GM12891 (cell line): ENCODE data around the gene CCDC190.

ENCODE experiments used
- POLR2A ChIP-seq: IDR thresholded peaks from 2 replicates; pipeline ENCODE4 v1.6.1; 2011; ENCODE audit warnings: low read depth, low read length, control low read depth
- POLR2AphosphoS5 ChIP-seq: IDR thresholded peaks from 2 replicates; pipeline ENCODE4 v1.6.1; 2011; ENCODE audit warnings: low read depth, low read length, control low read depth
- POU2F2 ChIP-seq: IDR thresholded peaks from 2 replicates; pipeline ENCODE4 v1.6.1; 2011; ENCODE audit warnings: low read depth, mild to moderate bottlenecking, control low read depth, low read length, moderate library complexity
- SPI1 ChIP-seq: IDR thresholded peaks from 2 replicates; pipeline ENCODE4 v1.6.1; 2011; ENCODE audit warnings: low read depth, low read length, control low read depth
- TAF1 ChIP-seq: IDR thresholded peaks from 2 replicates; pipeline ENCODE4 v1.6.1; 2011; ENCODE audit warnings: low read depth, low read length, control low read depth

DNA sequence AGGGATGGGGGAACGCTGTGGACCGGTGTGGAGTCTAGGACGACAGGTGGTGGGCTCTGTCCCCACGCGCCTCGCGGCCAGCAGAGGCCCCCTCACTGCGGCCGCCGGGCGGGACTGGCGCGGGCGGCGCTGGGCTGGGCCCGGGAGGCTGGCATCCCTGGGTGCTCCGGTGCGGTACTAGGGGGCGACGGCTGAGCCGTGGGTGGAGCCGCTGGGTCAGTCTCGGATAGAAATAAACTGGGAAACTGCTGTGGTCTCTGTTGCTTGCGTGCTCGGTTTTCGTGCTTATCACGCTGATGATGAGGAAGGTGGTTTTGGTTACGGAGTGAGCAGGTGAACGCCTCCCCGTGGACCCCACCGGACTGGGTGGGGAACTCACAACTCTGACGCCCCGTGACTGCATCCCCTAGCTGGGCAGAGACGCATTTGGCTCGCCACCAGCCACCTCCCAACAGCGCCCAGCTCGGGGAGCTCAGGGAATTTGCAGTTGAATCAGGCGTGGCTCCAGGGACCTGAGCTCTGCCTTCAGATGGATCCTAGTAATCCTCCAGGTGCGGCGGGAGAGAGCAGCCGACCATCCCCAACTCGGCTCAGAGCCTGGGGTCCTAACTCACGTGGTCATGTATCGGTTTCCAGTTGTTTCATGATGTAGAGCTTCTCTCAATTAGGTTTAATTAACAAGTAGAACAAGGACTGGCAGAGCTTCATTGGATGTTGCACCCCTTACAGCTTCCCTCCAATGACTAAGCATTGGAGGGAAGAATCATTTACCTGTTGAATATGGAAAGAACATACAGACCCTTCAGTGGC is 38.4 kb downstream of the CCDC190 start:
- no peak for TF ChIP-seq TAF1
- no peak for TF ChIP-seq POLR2A
- no peak for TF ChIP-seq POU2F2
- TF ChIP-seq POLR2AphosphoS5: no peak
- no peak for TF ChIP-seq SPI1
